ENCODE results near the gene PCDHGA11.
"Not testable (repeated sequence)": the region's sequence is repeated elsewhere in the genome, so short reads cannot be mapped to it uniquely, and the experiment has no call there.

PCDHGA11 gene

DNA sequence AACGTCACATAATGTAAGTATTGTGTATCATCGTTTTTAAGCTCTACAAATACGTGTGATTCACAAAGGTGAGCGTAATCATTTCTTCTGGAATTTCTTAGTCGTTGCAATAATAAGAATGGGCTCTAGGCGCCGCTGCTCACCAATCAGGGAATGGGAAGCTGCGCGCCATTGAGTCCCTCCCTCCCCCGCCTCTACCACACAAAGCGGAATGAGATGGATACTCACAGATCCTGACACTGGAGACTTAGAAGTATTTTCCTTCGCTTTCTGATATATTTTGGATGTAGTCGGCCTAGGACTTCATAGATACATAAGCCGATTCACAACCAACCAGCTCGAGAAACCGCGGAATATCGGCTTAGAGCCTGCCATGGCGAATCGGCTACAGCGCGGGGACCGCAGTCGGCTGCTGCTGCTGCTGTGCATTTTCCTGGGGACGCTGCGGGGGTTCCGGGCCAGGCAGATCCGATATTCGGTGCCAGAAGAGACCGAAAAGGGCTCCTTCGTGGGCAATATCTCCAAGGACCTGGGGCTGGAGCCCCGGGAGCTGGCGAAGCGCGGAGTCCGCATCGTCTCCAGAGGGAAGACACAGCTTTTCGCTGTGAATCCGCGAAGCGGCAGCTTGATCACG is at the start of gene PCDHGA11:
Gene PCDHGA11, plus strand, starts transcription at position 197 of the 634 bp plus-strand sequence. Its CDS starts 177 bp downstream, at position 374.
- no peak for DNase-seq

DNA sequence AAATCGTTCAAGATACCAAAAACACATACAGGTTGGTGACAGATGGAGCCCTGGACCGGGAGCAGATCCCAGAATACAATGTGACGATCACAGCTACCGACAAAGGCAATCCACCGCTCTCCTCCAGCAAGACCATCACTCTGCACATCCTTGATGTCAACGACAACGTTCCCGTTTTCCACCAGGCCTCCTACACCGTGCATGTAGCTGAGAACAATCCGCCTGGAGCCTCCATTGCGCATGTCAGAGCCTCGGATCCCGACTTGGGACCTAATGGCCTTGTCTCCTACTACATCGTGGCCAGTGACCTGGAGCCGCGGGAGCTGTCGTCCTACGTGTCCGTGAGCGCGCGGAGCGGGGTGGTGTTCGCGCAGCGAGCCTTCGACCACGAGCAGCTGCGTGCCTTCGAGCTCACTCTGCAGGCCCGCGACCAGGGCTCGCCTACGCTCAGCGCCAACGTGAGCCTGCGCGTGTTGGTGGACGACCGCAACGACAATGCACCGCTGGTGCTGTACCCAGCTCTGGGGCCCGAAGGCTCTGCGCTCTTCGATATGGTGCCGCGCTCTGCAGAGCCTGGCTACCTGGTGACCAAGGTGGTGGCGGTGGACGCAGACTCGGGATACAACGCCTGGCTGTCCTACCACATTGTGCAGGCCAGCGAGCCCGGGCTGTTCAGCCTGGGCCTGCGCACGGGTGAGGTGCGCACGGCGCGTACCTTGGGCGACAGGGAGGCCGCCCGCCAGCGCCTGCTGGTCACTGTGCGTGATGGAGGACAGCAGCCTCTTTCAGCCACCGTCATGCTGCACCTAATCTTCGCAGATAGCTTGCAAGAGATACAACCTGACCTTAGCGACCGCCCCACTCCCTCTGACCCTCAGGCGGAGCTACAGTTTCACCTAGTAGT is 49.0 kb upstream of the PCDHGA11 start:
- no peak for DNase-seq

DNA sequence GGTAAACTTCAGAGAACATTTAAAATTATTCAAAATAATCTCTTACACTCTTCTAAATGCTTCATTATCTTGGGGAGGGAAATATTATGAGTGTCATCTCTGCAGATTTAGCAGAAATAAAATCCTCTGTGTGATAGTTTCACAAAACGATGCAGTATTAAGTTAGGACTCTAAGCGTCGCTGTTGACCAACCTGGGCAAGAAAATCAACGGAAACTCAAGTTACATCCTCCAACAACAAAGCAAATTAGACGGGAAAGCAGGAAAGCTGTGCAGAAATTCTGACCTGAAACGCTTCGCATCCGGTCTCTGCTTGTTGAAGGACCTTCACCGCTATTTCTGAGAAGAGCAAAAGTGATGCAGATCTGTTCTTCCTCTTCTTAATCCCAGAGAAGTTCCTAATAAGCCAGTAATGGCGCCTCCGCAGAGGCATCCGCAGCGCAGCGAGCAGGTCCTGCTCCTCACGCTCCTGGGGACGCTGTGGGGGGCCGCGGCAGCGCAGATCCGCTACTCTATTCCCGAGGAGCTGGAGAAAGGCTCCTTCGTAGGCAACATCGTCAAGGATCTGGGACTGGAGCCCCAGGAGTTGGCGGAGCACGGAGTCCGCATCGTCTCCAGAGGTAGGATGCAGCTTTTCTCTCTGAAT is 47.1 kb upstream of the PCDHGA11 start, which contains the start of gene PCDHGA6:
Gene PCDHGA6, plus strand, starts transcription at position 219 of the 645 bp plus-strand sequence. Its CDS starts 193 bp downstream, at position 412.
- no peak for DNase-seq

DNA sequence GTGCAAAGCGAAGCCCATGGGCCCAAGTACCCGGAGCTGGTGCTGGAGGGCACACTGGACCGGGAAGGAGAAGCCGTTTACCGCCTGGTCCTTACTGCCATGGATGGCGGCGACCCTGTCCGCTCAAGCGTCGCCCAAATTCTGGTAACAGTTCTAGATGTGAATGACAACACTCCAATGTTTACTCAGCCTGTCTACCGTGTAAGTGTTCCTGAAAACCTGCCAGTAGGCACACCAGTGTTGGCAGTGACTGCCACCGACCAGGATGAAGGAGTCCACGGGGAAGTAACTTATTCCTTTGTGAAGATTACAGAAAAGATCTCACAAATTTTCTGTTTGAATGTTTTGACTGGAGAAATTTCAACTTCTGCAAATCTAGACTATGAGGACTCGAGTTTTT is 46.2 kb upstream of the PCDHGA11 start:
- DNase-seq: no peak

DNA sequence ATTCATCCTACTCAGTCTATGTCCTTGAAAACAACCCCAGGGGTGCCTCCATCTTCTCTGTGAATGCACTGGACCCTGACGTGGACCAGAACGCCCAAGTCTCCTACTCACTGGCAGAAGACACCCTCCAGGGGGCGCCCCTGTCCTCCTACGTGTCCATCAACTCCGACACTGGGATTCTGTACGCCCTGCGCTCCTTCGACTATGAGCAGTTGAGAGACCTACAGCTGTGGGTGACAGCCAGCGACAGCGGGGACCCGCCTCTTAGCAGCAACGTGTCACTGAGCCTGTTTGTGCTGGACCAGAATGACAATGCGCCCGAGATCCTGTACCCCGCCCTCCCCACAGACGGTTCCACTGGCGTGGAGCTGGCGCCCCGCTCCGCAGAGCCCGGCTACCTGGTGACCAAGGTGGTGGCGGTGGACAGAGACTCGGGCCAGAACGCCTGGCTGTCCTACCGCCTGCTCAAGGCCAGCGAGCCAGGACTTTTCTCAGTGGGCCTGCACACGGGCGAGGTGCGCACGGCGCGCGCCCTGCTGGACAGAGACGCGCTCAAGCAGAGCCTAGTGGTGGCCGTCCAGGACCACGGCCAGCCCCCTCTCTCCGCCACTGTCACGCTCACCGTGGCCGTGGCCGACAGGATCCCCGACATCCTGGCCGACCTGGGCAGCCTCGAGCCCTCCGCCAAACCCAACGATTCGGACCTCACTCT is 45.3 kb upstream of the PCDHGA11 start:
- not testable (repeated sequence) for DNase-seq

DNA sequence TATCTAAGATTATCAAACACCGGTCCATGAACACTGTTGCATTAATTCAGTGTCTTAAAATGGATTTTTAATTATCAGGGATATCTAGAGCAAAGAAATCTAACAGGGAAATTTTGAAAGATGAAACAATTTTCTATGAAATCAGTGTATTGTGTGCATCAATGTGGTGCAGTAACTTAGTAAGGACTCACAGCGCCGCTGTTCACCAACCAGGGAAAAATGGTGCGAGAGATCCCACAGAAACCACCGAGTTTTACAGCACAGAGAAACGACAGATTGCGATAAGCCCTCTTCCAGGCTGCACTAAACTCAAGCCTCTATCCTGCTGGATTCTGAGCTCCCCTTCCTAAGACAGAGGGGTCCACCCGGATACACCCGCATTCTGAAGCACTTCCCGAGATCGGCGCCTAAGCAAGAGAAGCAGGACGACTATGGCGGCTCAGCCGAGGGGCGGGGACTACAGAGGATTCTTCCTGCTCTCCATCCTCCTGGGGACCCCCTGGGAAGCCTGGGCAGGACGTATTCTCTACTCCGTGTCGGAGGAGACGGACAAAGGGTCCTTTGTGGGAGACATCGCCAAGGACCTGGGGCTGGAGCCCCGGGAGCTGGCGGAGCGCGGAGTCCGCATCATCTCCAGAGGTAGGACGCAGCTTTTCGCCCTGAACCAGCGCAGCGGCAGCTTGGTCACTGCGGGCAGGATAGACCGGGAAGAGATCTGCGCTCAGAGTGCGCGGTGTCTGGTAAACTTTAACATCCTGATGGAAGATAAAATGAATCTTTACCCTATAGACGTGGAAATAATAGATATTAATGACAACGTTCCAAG is 38.2 kb upstream of the PCDHGA11 start, which contains the start of gene PCDHGA7:
Gene PCDHGA7, plus strand, starts transcription at position 274 of the 826 bp plus-strand sequence. Its CDS starts 158 bp downstream, at position 432.
- DNase-seq: no peak

DNA sequence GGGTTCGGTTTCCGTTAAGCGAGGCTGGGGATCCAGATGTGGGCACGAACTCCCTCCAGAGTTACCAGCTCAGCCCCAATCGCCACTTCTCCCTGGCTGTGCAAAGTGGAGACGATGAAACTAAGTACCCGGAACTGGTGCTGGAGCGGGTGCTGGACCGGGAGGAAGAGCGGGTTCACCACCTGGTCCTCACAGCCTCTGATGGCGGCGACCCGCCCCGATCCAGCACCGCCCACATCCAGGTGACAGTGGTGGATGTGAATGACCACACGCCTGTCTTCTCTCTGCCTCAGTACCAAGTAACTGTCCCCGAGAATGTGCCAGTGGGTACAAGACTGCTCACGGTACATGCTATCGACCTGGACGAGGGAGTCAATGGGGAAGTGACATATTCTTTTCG is 37.5 kb upstream of the PCDHGA11 start:
- no peak for DNase-seq

DNA sequence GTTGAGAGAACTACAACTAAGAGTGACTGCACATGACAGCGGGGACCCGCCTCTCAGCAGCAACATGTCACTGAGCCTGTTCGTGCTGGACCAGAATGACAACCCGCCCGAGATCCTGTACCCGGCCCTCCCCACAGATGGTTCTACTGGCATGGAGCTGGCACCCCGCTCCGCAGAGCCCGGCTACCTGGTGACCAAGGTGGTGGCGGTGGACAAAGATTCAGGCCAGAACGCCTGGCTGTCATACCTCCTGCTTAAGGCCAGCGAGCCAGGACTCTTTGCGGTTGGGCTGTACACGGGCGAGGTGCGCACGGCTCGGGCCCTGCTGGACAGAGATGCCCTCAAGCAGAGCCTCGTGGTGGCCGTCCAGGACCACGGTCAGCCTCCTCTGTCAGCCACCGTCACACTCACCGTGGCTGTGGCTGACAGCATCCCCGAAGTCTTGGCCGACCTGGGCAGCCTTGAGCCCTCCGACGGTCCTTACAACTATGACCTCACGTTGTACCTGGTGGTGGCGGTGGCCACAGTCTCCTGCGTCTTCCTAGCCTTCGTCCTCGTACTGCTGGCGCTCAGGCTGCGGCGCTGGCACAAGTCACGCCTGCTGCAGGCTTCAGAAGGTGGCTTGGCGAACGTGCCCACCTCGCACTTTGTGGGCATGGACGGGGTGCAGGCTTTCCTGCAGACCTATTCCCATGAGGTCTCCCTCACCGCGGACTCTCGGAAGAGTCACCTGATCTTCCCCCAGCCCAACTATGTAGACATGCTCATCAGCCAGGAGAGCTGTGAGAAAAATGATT is 36.2 kb upstream of the PCDHGA11 start:
- no peak for DNase-seq

DNA sequence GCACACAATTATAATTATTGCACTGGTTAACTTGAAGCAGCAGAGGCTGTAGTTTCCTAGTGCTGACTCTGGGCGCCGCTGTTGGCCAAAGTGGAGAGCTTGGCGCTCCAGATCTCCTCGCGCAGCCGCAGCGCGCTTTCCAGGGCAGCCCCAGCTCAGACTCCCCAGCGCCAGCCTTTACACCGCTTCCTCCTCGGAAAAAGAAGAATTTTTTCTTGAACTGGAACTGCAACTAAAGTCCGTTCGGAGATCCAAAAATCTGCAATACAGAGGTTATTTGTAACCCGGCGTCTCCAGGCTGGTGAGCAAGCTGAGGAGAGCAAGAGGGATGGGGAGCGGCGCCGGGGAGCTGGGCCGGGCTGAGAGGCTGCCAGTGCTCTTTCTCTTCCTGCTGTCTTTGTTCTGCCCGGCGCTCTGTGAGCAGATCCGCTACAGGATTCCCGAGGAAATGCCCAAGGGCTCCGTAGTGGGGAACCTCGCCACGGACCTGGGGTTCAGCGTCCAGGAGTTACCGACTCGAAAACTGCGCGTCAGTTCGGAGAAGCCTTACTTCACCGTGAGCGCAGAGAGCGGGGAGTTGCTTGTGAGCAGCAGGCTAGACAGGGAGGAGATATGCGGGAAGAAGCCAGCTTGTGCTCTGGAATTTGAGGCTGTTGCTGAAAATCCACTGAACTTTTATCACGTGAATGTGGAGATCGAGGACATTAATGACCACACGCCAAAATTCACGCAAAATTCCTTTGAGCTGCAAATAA is 33.1 kb upstream of the PCDHGA11 start, which contains the start of gene PCDHGB4:
Gene PCDHGB4, plus strand, starts transcription at position 142 of the 755 bp plus-strand sequence. Its CDS starts 187 bp downstream, at position 329.
- not testable (repeated sequence) for DNase-seq

DNA sequence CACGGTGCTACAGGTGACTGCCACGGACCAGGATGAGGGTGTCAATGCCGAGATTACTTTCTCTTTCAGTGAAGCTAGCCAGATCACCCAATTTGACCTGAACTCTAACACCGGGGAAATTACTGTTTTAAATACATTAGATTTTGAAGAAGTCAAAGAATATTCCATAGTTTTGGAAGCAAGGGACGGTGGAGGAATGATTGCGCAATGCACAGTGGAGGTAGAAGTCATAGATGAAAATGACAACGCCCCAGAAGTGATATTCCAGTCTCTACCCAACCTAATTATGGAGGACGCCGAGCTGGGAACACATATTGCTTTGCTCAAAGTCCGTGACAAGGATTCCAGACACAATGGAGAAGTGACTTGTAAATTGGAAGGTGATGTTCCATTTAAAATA is 32.2 kb upstream of the PCDHGA11 start:
- DNase-seq: no peak

DNA sequence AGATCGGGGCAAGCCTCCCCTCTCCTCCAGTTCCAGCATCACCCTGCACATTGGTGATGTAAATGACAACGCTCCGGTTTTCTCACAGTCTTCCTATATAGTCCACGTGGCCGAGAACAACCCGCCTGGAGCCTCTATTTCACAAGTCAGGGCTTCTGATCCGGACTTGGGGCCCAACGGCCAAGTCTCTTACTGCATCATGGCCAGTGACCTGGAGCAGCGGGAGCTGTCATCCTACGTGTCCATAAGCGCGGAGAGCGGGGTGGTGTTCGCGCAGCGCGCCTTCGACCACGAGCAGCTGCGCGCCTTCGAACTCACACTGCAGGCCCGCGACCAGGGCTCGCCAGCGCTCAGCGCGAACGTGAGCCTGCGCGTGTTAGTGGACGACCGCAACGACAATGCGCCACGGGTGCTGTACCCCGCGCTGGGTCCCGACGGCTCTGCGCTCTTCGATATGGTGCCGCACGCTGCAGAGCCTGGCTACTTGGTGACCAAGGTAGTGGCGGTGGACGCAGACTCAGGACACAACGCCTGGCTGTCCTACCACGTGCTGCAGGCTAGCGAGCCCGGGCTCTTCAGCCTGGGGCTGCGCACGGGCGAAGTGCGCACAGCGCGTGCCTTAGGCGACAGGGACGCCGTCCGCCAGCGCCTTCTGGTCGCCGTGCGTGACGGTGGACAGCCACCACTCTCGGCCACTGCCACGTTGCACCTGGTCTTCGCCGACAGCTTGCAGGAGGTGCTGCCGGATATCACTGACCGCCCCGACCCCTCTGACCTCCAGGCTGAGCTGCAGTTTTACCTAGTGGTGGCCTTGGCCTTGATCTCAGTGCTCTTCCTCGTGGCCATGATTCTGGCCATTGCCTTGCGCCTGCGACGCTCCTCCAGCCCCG is 31.5 kb upstream of the PCDHGA11 start:
- no peak for DNase-seq

DNA sequence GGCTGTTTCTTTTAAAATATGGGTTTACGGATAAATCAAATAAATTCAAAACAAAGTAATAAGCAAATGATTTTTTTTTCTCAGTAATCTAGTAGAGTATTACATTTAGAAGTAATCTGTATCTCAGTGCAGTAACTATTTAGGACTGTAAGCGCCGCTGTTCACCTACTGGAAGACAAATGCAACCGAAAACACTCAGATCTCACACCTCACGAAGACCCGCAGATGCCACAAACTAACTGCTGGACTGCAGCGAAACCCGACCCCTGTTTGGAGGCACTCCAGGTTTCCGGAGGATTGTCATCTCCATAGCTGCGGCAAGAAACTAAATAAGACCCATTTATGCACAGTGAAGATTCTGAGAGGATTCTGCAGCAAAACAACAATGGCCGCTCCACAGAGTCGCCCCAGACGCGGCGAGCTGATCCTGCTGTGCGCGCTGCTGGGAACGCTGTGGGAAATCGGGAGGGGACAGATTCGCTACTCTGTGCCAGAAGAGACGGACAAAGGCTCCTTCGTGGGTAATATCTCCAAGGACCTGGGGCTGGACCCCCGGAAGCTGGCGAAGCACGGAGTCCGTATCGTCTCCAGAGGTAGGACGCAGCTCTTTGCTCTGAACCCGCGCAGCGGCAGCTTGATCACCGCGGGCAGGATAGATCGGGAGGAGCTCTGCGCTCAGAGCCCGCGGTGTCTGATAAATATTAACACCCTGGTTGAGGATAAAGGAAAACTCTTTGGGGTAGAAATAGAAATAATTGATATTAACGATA is 28.2 kb upstream of the PCDHGA11 start, which contains the start of gene PCDHGA8:
Gene PCDHGA8, plus strand, starts transcription at position 205 of the 770 bp plus-strand sequence. Its CDS starts 181 bp downstream, at position 386.
- DNase-seq: no peak

DNA sequence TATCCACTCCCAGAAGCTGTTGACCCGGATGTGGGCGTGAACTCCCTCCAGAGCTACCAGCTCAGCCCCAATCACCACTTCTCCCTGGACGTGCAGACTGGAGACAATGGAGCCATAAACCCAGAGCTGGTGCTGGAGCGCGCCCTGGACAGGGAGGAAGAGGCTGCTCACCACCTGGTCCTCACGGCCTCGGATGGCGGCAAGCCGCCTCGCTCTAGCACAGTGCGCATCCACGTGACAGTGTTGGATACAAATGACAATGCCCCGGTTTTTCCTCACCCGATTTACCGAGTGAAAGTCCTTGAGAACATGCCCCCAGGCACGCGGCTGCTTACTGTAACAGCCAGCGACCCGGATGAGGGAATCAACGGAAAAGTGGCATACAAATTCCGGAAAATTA is 27.6 kb upstream of the PCDHGA11 start:
- DNase-seq: no peak

DNA sequence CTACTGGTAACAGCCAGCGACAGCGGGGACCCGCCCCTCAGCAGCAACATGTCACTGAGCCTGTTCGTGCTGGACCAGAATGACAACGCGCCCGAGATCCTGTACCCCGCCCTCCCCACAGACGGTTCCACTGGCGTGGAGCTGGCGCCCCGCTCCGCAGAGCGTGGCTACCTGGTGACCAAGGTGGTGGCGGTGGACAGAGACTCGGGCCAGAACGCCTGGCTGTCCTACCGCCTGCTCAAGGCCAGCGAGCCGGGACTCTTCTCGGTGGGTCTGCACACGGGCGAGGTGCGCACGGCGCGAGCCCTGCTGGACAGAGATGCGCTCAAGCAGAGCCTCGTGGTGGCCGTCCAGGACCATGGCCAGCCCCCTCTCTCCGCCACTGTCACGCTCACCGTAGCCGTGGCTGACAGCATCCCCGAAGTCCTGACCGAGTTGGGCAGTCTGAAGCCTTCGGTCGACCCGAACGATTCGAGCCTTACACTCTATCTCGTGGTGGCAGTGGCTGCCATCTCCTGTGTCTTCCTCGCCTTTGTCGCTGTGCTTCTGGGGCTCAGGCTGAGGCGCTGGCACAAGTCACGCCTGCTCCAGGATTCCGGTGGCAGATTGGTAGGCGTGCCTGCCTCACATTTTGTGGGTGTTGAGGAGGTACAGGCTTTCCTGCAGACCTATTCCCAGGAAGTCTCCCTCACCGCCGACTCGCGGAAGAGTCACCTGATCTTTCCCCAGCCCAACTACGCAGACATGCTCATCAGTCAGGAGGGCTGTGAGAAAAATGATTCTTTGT is 26.3 kb upstream of the PCDHGA11 start:
- not testable (repeated sequence) for DNase-seq

DNA sequence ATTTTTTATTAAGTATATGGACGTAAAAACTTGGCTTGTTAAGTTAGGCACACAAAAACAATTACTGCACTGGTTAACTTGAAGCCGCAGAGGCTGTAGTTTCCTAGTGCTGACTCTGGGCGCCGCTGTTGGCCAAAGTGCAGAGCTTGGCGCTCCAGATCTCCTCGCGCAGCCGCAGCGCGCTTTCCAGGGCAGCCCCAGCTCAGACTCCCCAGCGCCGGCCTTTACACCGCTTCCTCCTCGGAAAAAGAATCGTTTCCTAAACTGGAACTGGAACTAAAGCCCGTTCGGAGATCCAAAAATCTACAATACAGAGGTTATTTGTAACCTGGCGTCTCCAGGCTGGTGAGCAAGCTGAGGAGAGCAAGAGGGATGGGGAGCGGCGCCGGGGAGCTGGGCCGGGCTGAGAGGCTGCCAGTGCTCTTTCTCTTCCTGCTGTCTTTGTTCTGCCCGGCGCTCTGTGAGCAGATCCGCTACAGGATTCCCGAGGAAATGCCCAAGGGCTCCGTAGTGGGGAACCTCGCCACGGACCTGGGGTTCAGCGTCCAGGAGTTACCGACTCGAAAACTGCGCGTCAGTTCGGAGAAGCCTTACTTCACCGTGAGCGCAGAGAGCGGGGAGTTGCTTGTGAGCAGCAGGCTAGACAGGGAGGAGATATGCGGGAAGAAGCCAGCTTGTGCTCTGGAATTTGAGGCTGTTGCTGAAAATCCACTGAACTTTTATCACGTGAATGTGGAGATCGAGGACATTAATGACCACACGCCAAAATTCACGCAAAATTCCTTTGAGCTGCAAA is 22.9 kb upstream of the PCDHGA11 start, which contains the start of gene PCDHGB5:
Gene PCDHGB5, plus strand, starts transcription at position 192 of the 796 bp plus-strand sequence. Its CDS starts 181 bp downstream, at position 373.
- DNase-seq: not testable (repeated sequence)

DNA sequence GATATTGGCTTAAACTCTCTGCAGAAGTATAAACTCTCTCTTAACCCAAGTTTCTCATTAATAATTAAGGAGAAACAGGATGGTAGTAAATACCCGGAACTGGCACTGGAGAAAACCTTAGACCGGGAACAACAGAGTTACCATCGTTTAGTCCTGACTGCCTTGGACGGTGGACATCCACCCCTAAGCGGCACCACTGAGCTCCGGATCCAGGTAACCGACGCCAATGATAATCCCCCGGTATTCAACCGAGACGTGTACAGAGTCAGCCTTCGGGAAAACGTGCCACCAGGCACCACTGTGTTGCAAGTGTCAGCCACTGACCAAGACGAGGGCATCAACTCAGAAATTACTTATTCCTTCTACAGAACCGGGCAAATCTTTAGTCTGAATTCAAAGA is 22.2 kb upstream of the PCDHGA11 start:
- DNase-seq: no peak

Measured in SHP77 (cell line).